Esophagus muscularis mucosa (tissue), 4 donors: ENCODE measurements around the gene FLRT1. TPM values are rescaled to one million over a fixed set of nuclear protein-coding genes. Genes with fewer than 3 reads are reported as not detected.
A peak's percentile ranks its signal among the peaks of the same experiment; 100 is the strongest.

Experiments
- DNase-seq: peaks from one replicate; pipeline ENCODE4 v3.0.0-alpha.2; 2017; ENCODE audit errors: extremely low spot score
- H3K27ac ChIP-seq, 4 donors: fragments of 200-600 bp; sonication (generic); replicated peaks in 1 of 4; 1 replicate in 3 of 4; 2 replicates in 1 of 4; pipeline ENCODE4 v1.5.1; 2016 to 2019; ENCODE audit warnings: mild to moderate bottlenecking in 1 of 4
- H3K27me3 ChIP-seq, 4 donors: fragments of 200-600 bp; sonication (generic); one replicate each; pipeline versions ENCODE4 v1.5.1 to v1.6.0; 2016 to 2019
- H3K36me3 ChIP-seq, 4 donors: fragments of 200-600 bp; sonication (generic); one replicate each; pipeline ENCODE4 v1.5.1; 2016 to 2019
- H3K4me1 ChIP-seq, 4 donors: fragments of 200-600 bp; sonication (generic); one replicate each; pipeline ENCODE4 v1.5.1; 2016 to 2019
- H3K4me3 ChIP-seq, 4 donors: fragments of 200-600 bp; sonication (generic); 1 replicate in 2 of 4; 2 replicates in 2 of 4; pipeline ENCODE4 v1.5.1; 2016 to 2019; ENCODE audit warnings: mild to moderate bottlenecking in 4 of 4, moderate library complexity in 1 of 4
- H3K9me3 ChIP-seq, 4 donors: fragments of 200-600 bp; sonication (generic); 1 replicate in 3 of 4; 2 replicates in 1 of 4; pipeline ENCODE4 v1.5.1; 2016 to 2019
- CTCF ChIP-seq, 3 experiments: fragments of 200-600 bp in 2 of 3; fragments of 450-650 bp in 1 of 3; sonication (generic) in 2 of 3; IDR thresholded peaks; one replicate each; pipeline ENCODE4 v1.5.1; 2017 to 2019; ENCODE audit warnings: antibody characterized with exemption in 3 of 3, mild to moderate bottlenecking in 2 of 3, moderate library complexity in 1 of 3
- EP300 ChIP-seq: sonication (generic); formaldehyde crosslinking; IDR thresholded peaks from one replicate; pipeline ENCODE4 v1.6.1; 2017; ENCODE audit warnings: antibody characterized with exemption
- POLR2A ChIP-seq: fragments of 450-650 bp; IDR thresholded peaks from one replicate; pipeline ENCODE4 v1.6.1; 2017; ENCODE audit warnings: antibody characterized with exemption, moderate library complexity, mild to moderate bottlenecking, low read depth
- POLR2AphosphoS5 ChIP-seq, 2 donors: sonication (generic); formaldehyde crosslinking; IDR thresholded peaks; one replicate each; pipeline ENCODE4 v1.6.1; 2017; ENCODE audit warnings: antibody characterized with exemption in 2 of 2
- WGBS: methylation state at CpG from one replicate; pipeline ENCODE4 v1.1.5; 2018; 5-methylcytosine and 5-hydroxymethylcytosine counted together
- intact Hi-C: fragments of 100-400 bp; cut with DNase I; formaldehyde crosslinking; loops from one replicate; pipeline ENCODE4 v1.15.1; 2023
- total RNA-seq, 4 donors: library from RNA; depleted of rRNA; stranded (reverse); fragments of >200 nt; gene quantifications; one replicate each; pipeline versions ENCODE4 v1.1.0 to v1.2.1, GENCODE V29; 2016

FLRT1 gene
- total RNA-seq, 4 donors from 2014 or later, result 2.1 to 5.0 (median 3.1) TPM

- intact Hi-C loops, result no loop called here
- TF ChIP-seq POLR2A (no peak), POLR2AphosphoS5 (IDR thresholded peaks at IDR 0.05) (no peak), EP300 (no peak), CTCF (IDR thresholded peaks at IDR 0.05) (no peak)
- Histone ChIP-seq H3K9me3 (no peaks in the 10 kb centered on the region), H3K27me3 (peaks cover 0 to 15% (median 0%) of the 10 kb centered on the region in 4 donors), H3K36me3 (peaks cover 45 to 53% (median 50%) of the 10 kb centered on the region in 4 donors), H3K27ac (no peak overlapping the region), H3K4me1 (peaks cover 37 to 50% (median 42%) of the 10 kb centered on the region in 4 donors), H3K4me3 (peak overlapping the region; percentile 46 to 52 (median 48))
- no peak for DNase-seq
- WGBS, result 75% methylated on average over 11 of the region's 54 CpGs
Measured at GRCh38 chr11:63998558-63999348, 37.0 kb upstream of the FLRT1 start.

GRCh38 chr11:63999349-64000025 is 36.2 kb upstream of the FLRT1 start:
- H3K27me3 ChIP-seq, result peaks cover 0 to 15% (median 0%) of the 10 kb centered on the region in 4 donors
- no peak for DNase-seq
- H3K4me3 ChIP-seq, result peak overlapping the region; percentile 46 to 52 (median 48)
- H3K4me1 ChIP-seq, result peaks cover 34 to 48% (median 42%) of the 10 kb centered on the region in 4 donors
- no peak for TF ChIP-seq EP300
- no peak for TF ChIP-seq POLR2A
- TF ChIP-seq CTCF (IDR thresholded peaks at IDR 0.05), result no peak
- no peak for TF ChIP-seq POLR2AphosphoS5 (IDR thresholded peaks at IDR 0.05)
- H3K27ac ChIP-seq, result no peak overlapping the region
- 9% methylated on average over 20 of the region's 59 CpGs for WGBS
- H3K9me3 ChIP-seq, result no peaks in the 10 kb centered on the region
- H3K36me3 ChIP-seq, result peaks cover 40 to 45% (median 43%) of the 10 kb centered on the region in 4 donors
- intact Hi-C loops, result loop anchor here (1.0 kb wide), 1 partner anchor 149 kb away; no protein-coding TSS in a partner anchor

DNA sequence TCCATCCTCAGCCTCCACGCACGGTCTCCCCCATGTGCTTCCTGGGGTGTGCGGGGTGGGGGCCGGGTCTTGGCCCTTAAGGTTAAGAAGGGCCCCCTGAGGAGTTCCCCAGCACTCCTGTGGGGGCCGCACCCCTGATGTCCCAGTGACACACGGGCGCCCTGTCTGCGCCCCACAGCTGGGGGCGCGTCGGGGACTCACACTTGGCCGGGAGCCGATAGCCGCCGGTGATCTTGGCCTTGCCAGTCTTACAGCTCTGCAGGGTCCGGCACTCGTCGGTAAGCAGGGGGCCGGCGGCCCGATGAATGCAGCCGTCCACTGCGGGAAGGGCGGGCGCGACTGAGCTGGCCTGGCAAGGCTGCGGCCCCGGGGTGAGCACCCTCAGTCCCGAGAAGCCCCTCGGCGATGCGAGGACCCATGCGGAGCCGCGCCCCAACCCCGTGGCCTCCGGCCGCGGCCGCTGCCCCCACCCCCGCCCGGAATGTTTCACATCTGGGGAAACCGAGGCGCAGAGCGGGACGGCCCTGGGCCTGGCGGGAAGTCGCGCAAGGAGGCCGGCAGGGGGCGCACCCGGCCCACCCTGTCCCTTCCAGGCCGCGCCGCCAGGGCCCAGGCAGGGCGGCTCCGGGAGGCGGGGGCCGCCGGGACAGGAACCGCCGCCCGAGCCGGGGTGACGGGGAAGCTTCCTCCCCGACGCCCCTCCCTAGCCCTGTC is 35.5 kb upstream of the FLRT1 start:
- 0% methylated on average over 8 of the region's 67 CpGs for WGBS
- H3K9me3 ChIP-seq, result no peaks in the 10 kb centered on the region
- intact Hi-C loops, result loop anchor here (1.0 kb wide), 1 partner anchor 148 kb away; no protein-coding TSS in a partner anchor
- peaks cover 33 to 38% (median 36%) of the 10 kb centered on the region in 4 donors for H3K36me3 ChIP-seq
- H3K4me3 ChIP-seq, result peak overlapping the region; percentile 46 to 52 (median 48)
- no peak for DNase-seq
- peak; percentile 83 to 86 (median 84) for TF ChIP-seq CTCF (IDR thresholded peaks at IDR 0.05)
- no peak for TF ChIP-seq POLR2AphosphoS5 (IDR thresholded peaks at IDR 0.05)
- H3K27me3 ChIP-seq, result peaks cover 0 to 15% (median 0%) of the 10 kb centered on the region in 4 donors
- H3K27ac ChIP-seq, result no peak overlapping the region
- H3K4me1 ChIP-seq, result peaks cover 34 to 45% (median 42%) of the 10 kb centered on the region in 4 donors

DNA sequence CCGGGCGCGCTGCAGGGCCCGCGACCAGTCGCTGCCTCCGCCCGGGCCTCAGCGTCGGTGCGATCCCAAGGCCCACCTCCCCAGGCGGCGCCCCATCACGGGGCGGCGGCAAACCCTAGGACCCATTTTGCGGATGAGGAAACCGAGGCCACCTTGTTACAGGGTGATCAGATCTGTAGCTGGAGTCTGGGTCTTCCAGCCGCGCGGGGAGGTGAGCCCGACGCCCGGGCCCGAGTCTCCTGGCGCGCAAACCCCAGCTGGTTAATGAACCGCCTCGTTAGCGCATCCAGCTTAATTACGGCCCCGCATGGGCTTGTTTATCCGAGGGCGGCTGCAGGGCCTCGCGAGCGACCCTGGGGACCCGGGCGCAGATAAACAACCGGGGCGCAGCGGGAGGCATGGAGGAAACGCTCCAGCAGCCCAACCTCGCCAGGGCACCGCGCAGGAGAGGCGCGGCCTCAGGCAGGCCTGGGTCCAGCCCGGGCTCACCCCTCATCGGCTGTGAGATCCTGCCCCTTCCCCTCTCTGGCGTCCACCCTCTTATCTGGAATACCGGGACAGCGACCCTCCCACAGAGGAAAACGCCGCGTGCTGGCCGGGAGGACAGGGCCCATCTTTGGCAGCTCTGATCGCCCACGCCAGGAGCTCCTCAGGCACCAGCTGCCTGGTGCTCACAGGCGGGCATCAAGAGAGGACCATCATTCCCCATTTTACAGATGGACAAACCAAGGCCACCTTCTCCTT is 34.8 kb upstream of the FLRT1 start:
- no peak for DNase-seq
- Histone ChIP-seq H3K27ac (no peak overlapping the region), H3K4me1 (peaks cover 34 to 45% (median 42%) of the 10 kb centered on the region in 4 donors), H3K27me3 (peaks cover 0 to 20% (median 0%) of the 10 kb centered on the region in 4 donors), H3K36me3 (peaks cover 25 to 31% (median 29%) of the 10 kb centered on the region in 4 donors), H3K4me3 (peak overlapping the region; percentile 46 to 52 (median 48)), H3K9me3 (no peaks in the 10 kb centered on the region)
- TF ChIP-seq POLR2A (no peak), CTCF (IDR thresholded peaks at IDR 0.05) (no peak), POLR2AphosphoS5 (IDR thresholded peaks at IDR 0.05) (no peak), EP300 (no peak)
- 32% methylated on average over 25 of the region's 60 CpGs for whole genome bisulfite sequencing
- intact Hi-C loops, result loop anchor here (1.0 kb wide), 1 partner anchor 147 kb away; no protein-coding TSS in a partner anchor
